Measurements from ENCODE around the gene FAM228B.
"Not testable (repeated sequence)": the region's sequence is repeated elsewhere in the genome, so short reads cannot be mapped to it uniquely, and the experiment has no call there.

The FAM228B gene

DNA sequence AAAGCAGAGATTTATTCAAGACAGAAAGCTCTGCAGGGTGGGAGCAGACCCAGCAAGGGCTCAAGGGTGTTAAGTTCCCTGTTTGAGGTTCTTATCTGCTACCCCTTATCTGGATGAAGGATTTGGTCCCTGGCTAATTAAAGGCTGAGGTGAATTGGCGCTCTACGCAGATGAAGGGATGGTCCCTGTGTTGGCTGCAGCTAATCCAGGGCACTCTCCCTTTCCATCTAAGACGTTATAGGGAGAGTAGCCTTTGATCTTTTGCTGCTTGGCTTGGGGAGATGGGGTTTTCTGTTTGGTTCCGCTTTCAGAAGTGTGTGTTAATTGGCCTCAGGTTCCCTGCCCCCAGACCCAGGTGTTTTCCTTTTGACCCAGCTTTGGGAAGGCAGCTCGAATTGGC, 68.6 kb downstream of the FAM228B start:
- DNase-seq (ENCODE audit: extremely low spot score, insufficient read length, low read depth) (no peak), FAIRE-seq (no peak)

DNA sequence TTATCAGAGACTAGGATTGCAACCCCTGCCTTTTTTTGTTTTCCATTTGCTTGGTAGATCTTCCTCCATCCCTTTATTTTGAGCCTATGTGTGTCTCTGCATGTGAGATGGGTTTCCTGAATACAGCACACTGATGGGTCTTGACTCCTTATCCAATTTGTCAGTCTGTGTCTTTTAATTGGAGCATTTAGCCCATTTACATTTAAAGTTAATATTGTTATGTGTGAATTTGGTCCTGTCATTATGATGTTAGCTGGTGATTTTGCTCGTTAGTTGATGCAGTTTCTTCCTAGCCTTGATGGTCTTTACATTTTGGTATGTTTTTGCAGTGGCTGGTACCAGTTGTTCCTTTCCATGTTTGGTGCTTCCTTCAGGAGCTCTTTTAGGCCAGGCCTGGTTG, 73.9 kb downstream of the FAM228B start:
- DNase-seq (ENCODE audit: extremely low spot score, insufficient read length, low read depth); FAIRE-seq: not testable (repeated sequence)

DNA sequence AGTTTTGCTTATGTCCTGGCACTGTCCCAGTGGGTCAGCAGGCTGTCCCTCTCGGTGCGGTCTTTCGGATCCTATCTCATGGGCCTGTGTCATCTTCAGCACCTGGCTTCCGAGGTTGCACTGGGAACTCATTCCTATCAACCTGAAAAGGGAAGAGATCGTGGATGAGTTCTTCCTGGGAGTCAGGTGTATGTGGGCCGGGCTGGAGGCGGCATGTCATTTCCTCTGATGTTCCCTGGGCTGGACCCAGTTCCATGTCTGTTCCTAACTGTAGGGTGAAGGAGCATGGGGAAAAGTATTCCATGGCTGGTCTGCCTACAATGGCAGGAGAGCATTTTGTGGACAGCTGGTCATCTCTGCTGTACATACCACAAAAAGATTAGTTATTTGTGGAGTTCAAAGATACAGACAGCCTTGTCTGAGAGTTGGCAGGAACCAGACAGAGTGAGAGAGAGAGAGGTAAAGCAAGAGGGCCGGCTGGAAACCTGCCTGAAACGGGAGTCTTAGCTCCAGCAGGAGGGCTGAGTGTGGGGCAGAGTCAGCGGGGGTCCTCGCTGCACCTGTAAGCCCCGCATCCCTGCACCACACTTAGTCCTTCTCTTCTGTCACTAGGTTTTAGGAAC, 76.8 kb downstream of the FAM228B start:
- DNase-seq (ENCODE audit: extremely low spot score, insufficient read length, low read depth) = no peak
- no peak for FAIRE-seq

DNA sequence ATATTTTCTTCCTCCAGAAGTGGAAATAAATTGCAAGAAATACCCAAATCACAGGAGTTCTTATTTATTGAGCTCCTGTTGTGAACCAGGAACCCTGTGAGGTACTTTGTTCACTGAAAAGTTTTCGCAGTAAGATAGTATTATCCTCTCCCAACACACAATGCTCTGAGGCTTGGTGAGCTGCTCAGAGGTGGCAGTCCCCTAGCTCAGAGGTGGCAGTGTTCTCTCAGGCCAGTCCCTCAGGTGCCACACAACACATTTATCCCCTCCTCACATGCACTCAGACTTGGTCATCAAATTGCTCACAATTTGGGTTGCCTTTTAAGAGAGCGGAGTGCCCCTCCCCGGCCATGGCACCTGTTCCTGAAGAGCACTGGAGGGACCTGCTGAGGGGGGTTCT, 77.5 kb downstream of the FAM228B start:
- no peak for FAIRE-seq

DNA sequence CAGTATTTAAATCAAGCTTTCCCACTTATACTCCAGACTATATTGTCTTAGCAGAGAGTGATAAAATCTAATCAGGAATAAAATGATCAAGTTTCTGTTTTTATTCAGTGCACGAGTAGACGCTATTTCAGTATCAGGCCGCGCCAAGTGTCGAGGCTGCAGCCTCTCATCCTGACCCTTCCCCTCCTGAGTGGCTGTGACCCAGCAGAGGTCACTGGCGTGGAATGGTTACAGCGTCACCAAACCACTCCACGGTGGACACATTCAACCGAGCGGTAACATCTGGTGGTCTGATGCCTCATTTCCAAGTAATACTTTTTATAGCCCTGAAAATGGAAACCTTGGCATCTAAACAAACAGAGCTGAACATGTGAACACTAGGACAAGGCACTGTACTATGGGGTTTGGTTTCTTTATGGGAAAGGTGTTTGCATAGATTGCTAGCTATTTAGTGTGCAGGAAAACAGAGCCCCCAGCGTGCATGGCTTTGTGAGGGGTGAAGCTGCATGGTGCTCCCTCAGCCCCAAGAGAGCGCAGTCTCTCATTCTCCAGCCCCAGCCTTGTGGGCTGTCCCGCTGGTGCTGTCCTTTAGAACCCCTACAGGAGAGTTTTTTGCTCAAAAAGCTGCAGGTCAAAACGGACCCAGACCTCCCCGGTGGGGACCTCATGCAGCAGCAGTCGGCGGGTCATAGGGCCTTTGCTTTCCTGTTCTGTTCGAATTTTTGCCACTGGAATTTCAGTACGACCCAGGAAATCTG, 79.9 kb downstream of the FAM228B start:
- FAIRE-seq (no peak), DNase-seq (ENCODE audit: extremely low spot score, insufficient read length, low read depth) (no peak)

More for the DNA sequence above, 77.5 kb downstream of the FAM228B start:
- no peak for DNase-seq (ENCODE audit: extremely low spot score, insufficient read length, low read depth)

DNA sequence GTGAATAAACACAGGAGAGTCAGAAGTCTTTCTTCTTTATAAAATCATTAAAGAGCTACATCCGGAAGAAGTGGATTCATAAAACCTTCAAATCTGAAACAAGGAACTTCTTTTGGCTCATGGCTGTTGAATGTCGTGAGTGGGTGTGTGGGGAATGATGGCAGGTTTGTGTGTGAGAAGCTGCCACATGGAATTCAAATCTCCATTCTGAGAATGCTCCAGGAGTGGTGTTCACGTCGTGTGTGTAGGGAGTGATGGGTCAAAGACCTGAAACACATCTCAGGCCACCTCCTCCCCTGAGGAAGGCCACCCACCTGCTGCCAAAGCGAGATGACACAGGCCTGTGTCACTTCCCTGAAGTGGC, 80.5 kb downstream of the FAM228B start:
- DNase-seq (ENCODE audit: extremely low spot score, insufficient read length, low read depth) (no peak), FAIRE-seq (no peak)

DNA sequence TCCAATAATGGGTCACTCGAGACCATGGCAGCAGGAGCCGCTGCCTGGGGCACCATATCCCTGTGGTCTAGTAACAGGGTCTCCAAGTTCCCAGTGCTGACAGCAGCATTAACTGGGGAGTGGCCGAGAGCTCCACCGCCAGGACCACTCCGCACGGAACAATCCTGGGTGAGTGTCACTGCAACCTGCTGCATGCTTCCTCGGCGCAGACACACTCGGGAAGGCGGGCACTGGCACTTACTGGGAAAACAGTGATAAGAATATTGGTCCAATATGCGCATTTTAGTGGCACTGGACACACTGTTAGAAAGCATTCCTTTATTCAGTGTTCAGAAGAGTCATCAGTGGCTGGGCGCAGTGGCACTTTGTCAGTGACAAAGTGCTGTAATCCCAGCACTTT, 81.2 kb downstream of the FAM228B start:
- DNase-seq (ENCODE audit: extremely low spot score, insufficient read length, low read depth) = no peak
- no peak for FAIRE-seq

DNA sequence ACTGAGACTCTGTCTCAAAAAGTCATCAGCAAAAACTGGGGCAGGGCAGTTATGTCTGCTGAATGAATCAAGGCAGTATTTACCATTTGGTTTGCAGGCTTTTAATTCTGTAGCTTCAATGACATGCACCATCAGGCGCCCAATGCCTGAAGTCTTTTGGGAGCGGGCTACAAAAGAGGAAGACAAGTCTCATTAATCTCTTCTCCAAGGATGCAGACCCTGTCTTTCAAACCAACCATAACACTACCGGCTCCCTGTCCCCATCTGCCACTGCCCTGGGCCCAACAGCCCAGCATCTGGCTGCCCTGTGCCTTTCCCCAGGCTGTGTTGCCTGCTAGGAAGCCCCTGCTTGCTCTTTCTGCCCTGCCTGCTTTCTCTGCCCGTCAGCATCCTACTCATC, 81.9 kb downstream of the FAM228B start:
- no peak for DNase-seq (ENCODE audit: extremely low spot score, insufficient read length, low read depth)
- FAIRE-seq = no peak

DNA sequence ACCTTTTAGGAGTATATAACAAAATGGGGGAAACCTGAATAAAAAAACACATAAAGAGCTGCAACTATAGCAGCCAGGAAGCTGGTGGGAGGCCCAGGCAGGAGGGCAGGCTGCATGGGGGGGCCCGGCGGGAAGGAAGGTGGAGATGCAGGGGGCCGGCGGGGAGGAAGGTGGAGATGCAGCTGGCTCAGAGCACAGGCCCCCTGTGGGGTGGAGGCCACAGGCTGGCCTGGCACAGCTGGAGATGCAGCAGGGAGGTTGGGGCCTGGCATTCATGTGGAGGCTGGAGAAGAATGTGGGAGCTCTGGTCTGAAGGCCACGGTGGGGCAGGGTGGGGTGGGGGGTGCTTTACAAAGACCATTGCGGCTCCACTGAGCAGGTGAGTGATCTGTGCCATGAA, 83.0 kb downstream of the FAM228B start:
- DNase-seq (ENCODE audit: extremely low spot score, insufficient read length, low read depth) (no peak), FAIRE-seq (no peak)

DNA sequence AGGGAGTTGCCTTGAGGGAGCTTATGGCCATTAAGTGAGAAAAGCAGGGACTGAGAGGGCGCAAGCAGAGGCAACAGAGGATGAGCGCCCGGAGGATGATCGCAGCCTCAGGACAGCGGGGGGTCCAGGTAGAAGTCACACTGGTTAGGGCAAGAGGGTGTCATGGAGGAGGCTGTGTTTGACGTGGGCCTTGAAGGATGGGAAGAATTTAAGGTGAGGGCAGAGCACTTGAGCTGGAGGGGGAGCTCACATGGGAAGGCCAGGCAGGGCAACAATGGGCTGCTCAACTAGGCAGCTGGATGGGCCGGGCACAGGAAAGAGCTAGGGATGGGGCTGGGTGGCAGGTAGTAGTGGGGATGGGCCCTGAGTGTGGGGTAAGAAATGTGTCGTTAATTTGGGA, 83.4 kb downstream of the FAM228B start:
- DNase-seq (ENCODE audit: extremely low spot score, insufficient read length, low read depth) = no peak
- no peak for FAIRE-seq

DNA sequence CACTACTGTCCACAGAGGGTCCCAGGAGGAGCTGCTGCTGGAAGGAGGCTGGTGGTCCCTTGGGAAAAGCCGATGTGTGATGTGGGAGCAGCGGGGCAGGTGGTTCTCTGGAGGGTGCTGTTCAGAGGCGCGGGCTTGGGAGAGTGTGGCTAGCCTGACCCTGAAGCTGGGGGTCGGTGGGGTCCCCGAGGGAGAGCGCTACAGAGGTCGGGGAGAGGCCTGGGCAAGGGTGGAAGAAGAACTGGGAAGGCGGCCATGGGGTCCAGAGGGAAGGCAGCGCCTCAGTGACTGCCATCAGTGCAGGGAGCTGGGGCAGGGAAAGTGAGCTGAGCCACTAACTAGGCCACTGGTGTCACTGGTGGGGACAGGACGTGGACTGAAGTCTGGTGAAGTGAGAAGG, 84.1 kb downstream of the FAM228B start:
- DNase-seq (ENCODE audit: extremely low spot score, insufficient read length, low read depth) (no peak), FAIRE-seq (no peak)

DNA sequence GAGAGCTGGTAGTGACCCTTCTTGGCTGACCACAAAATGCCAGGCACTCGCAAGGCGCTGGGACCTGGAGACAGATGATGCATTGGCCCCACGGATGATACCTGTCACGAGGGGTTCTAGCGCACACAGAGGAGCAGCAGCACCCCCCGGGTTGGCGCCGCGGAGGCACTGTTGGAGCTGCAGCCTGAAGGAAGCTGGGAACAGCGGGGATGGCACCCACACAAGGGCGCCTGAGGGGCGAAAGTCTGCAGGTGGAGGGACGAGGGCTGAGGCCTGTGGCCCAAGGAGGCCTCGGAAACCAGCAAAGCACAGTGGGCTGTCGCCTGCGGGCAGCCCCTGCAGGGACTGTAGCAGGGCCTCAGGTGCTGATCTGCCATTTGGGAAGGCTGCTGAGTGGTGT, 85.2 kb downstream of the FAM228B start:
- no peak for FAIRE-seq
- DNase-seq (ENCODE audit: extremely low spot score, insufficient read length, low read depth) = no peak

DNA sequence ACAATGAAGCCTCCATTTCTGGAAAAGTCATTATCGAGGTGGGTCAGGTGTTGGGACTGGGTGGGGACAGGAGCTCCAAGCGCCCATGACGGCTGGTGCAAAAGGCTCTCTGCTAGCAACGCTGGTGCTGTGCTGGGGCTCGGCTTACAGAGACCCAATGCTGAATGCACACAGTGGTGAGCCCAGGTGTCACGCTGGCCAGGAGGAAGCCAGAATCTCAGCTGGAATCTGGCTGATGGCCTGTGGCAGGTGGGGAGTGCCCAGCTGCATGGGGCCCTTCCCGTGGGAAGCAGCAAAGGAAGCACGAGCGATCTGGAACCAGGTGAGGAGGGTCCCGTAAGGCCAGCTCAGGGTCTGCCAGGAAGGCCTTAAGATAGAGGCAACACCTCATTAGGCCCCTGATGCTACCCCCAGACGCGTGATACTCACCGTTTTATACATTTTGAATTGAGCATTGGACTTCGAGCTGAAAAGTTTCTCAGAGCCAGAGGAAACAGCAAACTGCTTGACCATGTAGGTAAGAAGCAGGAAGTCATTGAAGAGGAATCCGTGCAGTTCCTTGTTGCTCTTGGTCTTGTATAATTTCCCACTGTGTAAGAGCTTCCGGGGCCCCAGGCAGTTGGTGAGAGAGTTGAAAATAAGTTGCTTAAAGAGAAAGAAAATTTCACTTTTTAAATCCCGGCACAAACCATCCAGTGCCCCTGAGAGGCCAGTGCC, 86.3 kb downstream of the FAM228B start:
- no peak for FAIRE-seq
- DNase-seq (ENCODE audit: extremely low spot score, insufficient read length, low read depth) = no peak

DNA sequence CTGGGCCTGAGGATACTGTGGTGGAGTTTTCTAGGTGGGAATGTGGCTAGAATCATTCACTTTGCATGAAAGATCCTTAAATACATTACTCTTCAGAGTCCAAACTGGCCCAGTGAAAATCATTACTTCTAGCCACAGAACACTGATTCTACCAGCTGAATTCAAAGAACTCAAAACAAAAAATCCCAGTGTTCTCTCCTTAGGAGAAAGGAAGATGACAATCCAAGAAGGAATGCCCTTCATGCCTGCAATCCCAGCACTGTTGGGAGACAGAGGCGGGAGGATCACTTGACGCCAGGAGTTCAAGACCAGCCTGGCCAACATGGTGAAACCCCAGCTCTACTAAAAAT, 86.8 kb downstream of the FAM228B start:
- DNase-seq (ENCODE audit: extremely low spot score, insufficient read length, low read depth) (no peak), FAIRE-seq (no peak)

DNA sequence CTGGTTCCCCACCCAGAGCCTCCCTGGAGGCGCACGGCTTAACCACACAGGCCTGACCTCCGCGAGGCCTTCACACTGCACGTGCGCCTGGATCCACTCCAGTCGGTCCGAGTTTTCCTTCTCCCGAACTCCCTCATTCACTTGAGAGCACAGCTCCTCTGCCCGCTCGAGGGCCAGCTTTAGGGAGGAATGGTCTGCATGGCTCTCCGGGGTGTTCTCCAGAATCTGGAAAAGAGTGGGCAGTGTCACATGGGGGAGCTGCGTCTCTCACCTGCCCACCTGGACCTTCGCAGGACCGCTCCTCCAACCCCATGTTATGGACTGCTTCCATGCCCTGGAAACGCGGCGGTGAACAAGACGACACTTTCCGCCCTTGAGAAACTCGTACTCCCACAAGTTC, 87.5 kb downstream of the FAM228B start:
- FAIRE-seq (no peak), DNase-seq (ENCODE audit: extremely low spot score, insufficient read length, low read depth) (no peak)

DNA sequence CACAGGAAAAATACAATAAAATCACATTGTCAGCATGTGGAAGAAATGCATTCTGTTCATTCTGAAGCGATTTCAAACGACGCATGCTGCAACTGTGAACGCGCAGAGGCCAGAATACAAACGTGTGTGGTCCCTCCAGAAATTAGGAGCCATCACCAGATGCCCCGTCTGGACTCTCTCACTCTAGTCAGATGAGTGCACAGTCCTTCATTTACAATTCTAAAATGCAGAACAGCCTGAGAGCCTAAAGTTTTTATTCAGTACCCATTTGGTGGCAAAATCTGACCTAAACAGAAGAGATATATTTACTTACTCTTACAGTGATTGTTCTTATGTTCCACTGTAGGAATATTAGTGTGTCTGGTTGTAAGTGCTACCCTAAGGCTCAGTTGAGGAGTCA, 88.1 kb downstream of the FAM228B start:
- DNase-seq (ENCODE audit: extremely low spot score, insufficient read length, low read depth) = no peak
- no peak for FAIRE-seq

DNA sequence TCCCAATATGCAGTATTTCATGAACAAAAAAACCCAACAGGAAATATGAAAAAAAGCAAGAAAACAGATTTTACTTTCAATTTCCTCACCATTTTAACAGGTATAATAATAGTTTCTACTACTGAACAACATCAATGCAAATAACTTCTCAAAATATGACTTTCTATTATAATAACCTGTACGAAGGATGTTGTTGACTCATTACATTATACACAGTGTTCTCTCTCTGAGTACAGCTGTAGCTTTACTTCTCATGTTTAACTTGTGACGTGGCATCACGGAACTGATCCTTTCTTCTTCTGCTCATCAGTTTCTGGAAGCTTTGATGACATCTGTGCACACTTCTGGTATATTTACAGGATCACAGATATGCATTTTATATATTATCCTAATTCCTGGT, 91.6 kb downstream of the FAM228B start:
- DNase-seq (ENCODE audit: extremely low spot score, insufficient read length, low read depth) = peak; percentile 53

More for the DNA sequence above, 91.6 kb downstream of the FAM228B start:
- FAIRE-seq = peak; percentile 78

Measured in GM18507 (cell line).